ENCODE results near the gene TTC6. TPM values are rescaled to one million over a fixed set of nuclear protein-coding genes. Genes with fewer than 3 reads are reported as not detected.
"Not testable (repeated sequence)": the region's sequence is repeated elsewhere in the genome, so short reads cannot be mapped to it uniquely, and the experiment has no call there.

The TTC6 gene
- polyA plus RNA-seq (2013, experiment 1 of 2): not detected
- polyA plus RNA-seq (2013, experiment 2 of 2): 0.57 TPM

- WGBS: under 1% methylated on average over 92 of the region's 92 CpGs
- no peaks in the 10 kb centered on the region for H3K9me3 ChIP-seq (ENCODE audit: insufficient read depth, low read depth, low read length)
- no peaks in the 10 kb centered on the region for H3K36me3 ChIP-seq (ENCODE audit: insufficient read depth, low read length)
- H3K4me1 ChIP-seq (ENCODE audit: insufficient read depth, low read length): peaks cover 13% of the 10 kb centered on the region; the same call in 1 of the 2 replicates
- no peak within 1 kb of the TSS for H3K27ac ChIP-seq (ENCODE audit: low read depth, low read length)
- no peak within 1 kb of the TSS for H3K9ac ChIP-seq (ENCODE audit: low read depth, low read length)
- H3K27me3 ChIP-seq (ENCODE audit: insufficient read depth, low read length): peaks cover 99% of the 10 kb centered on the region
- peak within 1 kb of the TSS; percentile 48 for H3K4me3 ChIP-seq (ENCODE audit: low read length)
These were observed at the start of gene TTC6, which contains the start of gene FOXA1 for GRCh38 chr14:37594971-37595808. TSS of gene TTC6 (plus strand) at chr14:37595629. CDS start at chr14:37622065, 26,436 bp downstream. TSS of gene FOXA1 (minus strand) at chr14:37595249. CDS start at chr14:37594972, 277 bp downstream.

GRCh38 chr14:37546621-37547447 is 48.6 kb upstream of the TTC6 start:
- WGBS: 83% methylated on average over 5 of the region's 6 CpGs
- Histone ChIP-seq H3K4me1 (ENCODE audit: insufficient read depth, low read length) (no peaks in the 10 kb centered on the region), H3K27me3 (ENCODE audit: insufficient read depth, low read length) (no peaks in the 10 kb centered on the region), H3K4me3 (ENCODE audit: low read length) (no peak overlapping the region), H3K9me3 (ENCODE audit: insufficient read depth, low read depth, low read length) (no peaks in the 10 kb centered on the region), H3K9ac (ENCODE audit: low read depth, low read length) (no peak overlapping the region), H3K36me3 (ENCODE audit: insufficient read depth, low read length) (no peaks in the 10 kb centered on the region), H3K27ac (ENCODE audit: low read depth, low read length) (no peak overlapping the region)

- no peak overlapping the region for H3K27ac ChIP-seq (ENCODE audit: low read depth, low read length)
- H3K27me3 ChIP-seq (ENCODE audit: insufficient read depth, low read length): no peaks in the 10 kb centered on the region
- H3K9ac ChIP-seq (ENCODE audit: low read depth, low read length): no peak overlapping the region
- H3K9me3 ChIP-seq (ENCODE audit: insufficient read depth, low read depth, low read length): 0 out of 2 replicates have a peak, but pooled peaks cover 9% of the 10 kb centered on the region
- no peak overlapping the region for H3K4me3 ChIP-seq (ENCODE audit: low read length)
- H3K36me3 ChIP-seq (ENCODE audit: insufficient read depth, low read length): no peaks in the 10 kb centered on the region
- H3K4me1 ChIP-seq (ENCODE audit: insufficient read depth, low read length): no peaks in the 10 kb centered on the region
- 87% methylated on average over 3 of the region's 5 CpGs for WGBS
These were observed 44.9 kb upstream of the TTC6 start for GRCh38 chr14:37550511-37550910.

- Histone ChIP-seq H3K4me3 (ENCODE audit: low read length) (no peak overlapping the region), H3K4me1 (ENCODE audit: insufficient read depth, low read length) (no peaks in the 10 kb centered on the region), H3K36me3 (ENCODE audit: insufficient read depth, low read length) (no peaks in the 10 kb centered on the region), H3K27ac (ENCODE audit: low read depth, low read length) (no peak overlapping the region), H3K9me3 (ENCODE audit: insufficient read depth, low read depth, low read length) (0 out of 2 replicates have a peak, but pooled peaks cover 9% of the 10 kb centered on the region), H3K27me3 (ENCODE audit: insufficient read depth, low read length) (no peaks in the 10 kb centered on the region), H3K9ac (ENCODE audit: low read depth, low read length) (no peak overlapping the region)
- WGBS: no CpG with 5 or more reads among the region's 1 CpG
These were observed 44.3 kb upstream of the TTC6 start for GRCh38 chr14:37551119-37551518.

- Histone ChIP-seq H3K9me3 (ENCODE audit: insufficient read depth, low read depth, low read length) (peaks cover 15% of the 10 kb centered on the region; the same call in 1 of the 2 replicates), H3K36me3 (ENCODE audit: insufficient read depth, low read length) (no peaks in the 10 kb centered on the region), H3K4me1 (ENCODE audit: insufficient read depth, low read length) (no peaks in the 10 kb centered on the region), H3K27me3 (ENCODE audit: insufficient read depth, low read length) (no peaks in the 10 kb centered on the region), H3K27ac (ENCODE audit: low read depth, low read length) (no peak overlapping the region), H3K4me3 (ENCODE audit: low read length) (no peak overlapping the region), H3K9ac (ENCODE audit: low read depth, low read length) (no peak overlapping the region)
- WGBS: 91% methylated on average over 1 of the region's 1 CpG
These were observed 41.4 kb upstream of the TTC6 start for GRCh38 chr14:37553935-37554550.

GRCh38 chr14:37555596-37555995 is 39.8 kb upstream of the TTC6 start:
- H3K4me1 ChIP-seq (ENCODE audit: insufficient read depth, low read length); H3K36me3 ChIP-seq (ENCODE audit: insufficient read depth, low read length); H3K4me3 ChIP-seq (ENCODE audit: low read length); H3K27me3 ChIP-seq (ENCODE audit: insufficient read depth, low read length); H3K9ac ChIP-seq (ENCODE audit: low read depth, low read length); H3K27ac ChIP-seq (ENCODE audit: low read depth, low read length): not testable (repeated sequence)
- WGBS: 78% methylated on average over 19 of the region's 33 CpGs
- peaks cover 15% of the 10 kb centered on the region; the same call in 1 of the 2 replicates for H3K9me3 ChIP-seq (ENCODE audit: insufficient read depth, low read depth, low read length)

- H3K9ac ChIP-seq (ENCODE audit: low read depth, low read length): no peak overlapping the region
- 95% methylated on average over 3 of the region's 4 CpGs for WGBS
- H3K27ac ChIP-seq (ENCODE audit: low read depth, low read length): no peak overlapping the region
- H3K4me3 ChIP-seq (ENCODE audit: low read length): no peak overlapping the region
- H3K36me3 ChIP-seq (ENCODE audit: insufficient read depth, low read length): no peaks in the 10 kb centered on the region
- peaks cover 10% of the 10 kb centered on the region; the same call in 1 of the 2 replicates for H3K9me3 ChIP-seq (ENCODE audit: insufficient read depth, low read depth, low read length)
- no peaks in the 10 kb centered on the region for H3K27me3 ChIP-seq (ENCODE audit: insufficient read depth, low read length)
- peaks cover 5% of the 10 kb centered on the region for H3K4me1 ChIP-seq (ENCODE audit: insufficient read depth, low read length)
These were observed 36.7 kb upstream of the TTC6 start for GRCh38 chr14:37558740-37559139.

GRCh38 chr14:37559386-37559785 is 36.0 kb upstream of the TTC6 start:
- no peak overlapping the region for H3K4me3 ChIP-seq (ENCODE audit: low read length)
- H3K27me3 ChIP-seq (ENCODE audit: insufficient read depth, low read length): no peaks in the 10 kb centered on the region
- H3K9me3 ChIP-seq (ENCODE audit: insufficient read depth, low read depth, low read length): peaks cover 7% of the 10 kb centered on the region; the same call in 1 of the 2 replicates
- H3K36me3 ChIP-seq (ENCODE audit: insufficient read depth, low read length): no peaks in the 10 kb centered on the region
- 81% methylated on average over 5 of the region's 6 CpGs for WGBS
- no peak overlapping the region for H3K27ac ChIP-seq (ENCODE audit: low read depth, low read length)
- no peak overlapping the region for H3K9ac ChIP-seq (ENCODE audit: low read depth, low read length)
- H3K4me1 ChIP-seq (ENCODE audit: insufficient read depth, low read length): peaks cover 5% of the 10 kb centered on the region

GRCh38 chr14:37563189-37563588 is 32.2 kb upstream of the TTC6 start:
- 90% methylated on average over 2 of the region's 2 CpGs for WGBS
- Histone ChIP-seq H3K27me3 (ENCODE audit: insufficient read depth, low read length) (no peaks in the 10 kb centered on the region), H3K4me1 (ENCODE audit: insufficient read depth, low read length) (peaks cover 23% of the 10 kb centered on the region), H3K9ac (ENCODE audit: low read depth, low read length) (no peak overlapping the region), H3K27ac (ENCODE audit: low read depth, low read length) (no peak overlapping the region), H3K9me3 (ENCODE audit: insufficient read depth, low read depth, low read length) (no peaks in the 10 kb centered on the region), H3K36me3 (ENCODE audit: insufficient read depth, low read length) (no peaks in the 10 kb centered on the region), H3K4me3 (ENCODE audit: low read length) (no peak overlapping the region)

- no peak overlapping the region for H3K4me3 ChIP-seq (ENCODE audit: low read length)
- no peaks in the 10 kb centered on the region for H3K36me3 ChIP-seq (ENCODE audit: insufficient read depth, low read length)
- no peaks in the 10 kb centered on the region for H3K9me3 ChIP-seq (ENCODE audit: insufficient read depth, low read depth, low read length)
- peaks cover 19% of the 10 kb centered on the region for H3K4me1 ChIP-seq (ENCODE audit: insufficient read depth, low read length)
- no peak overlapping the region for H3K27ac ChIP-seq (ENCODE audit: low read depth, low read length)
- H3K27me3 ChIP-seq (ENCODE audit: insufficient read depth, low read length): no peaks in the 10 kb centered on the region
- 100% methylated on average over 1 of the region's 1 CpG for WGBS
- no peak overlapping the region for H3K9ac ChIP-seq (ENCODE audit: low read depth, low read length)
These were observed 29.9 kb upstream of the TTC6 start for GRCh38 chr14:37565550-37565949.
